ENCODE data around the gene NIPA2.

DNA sequence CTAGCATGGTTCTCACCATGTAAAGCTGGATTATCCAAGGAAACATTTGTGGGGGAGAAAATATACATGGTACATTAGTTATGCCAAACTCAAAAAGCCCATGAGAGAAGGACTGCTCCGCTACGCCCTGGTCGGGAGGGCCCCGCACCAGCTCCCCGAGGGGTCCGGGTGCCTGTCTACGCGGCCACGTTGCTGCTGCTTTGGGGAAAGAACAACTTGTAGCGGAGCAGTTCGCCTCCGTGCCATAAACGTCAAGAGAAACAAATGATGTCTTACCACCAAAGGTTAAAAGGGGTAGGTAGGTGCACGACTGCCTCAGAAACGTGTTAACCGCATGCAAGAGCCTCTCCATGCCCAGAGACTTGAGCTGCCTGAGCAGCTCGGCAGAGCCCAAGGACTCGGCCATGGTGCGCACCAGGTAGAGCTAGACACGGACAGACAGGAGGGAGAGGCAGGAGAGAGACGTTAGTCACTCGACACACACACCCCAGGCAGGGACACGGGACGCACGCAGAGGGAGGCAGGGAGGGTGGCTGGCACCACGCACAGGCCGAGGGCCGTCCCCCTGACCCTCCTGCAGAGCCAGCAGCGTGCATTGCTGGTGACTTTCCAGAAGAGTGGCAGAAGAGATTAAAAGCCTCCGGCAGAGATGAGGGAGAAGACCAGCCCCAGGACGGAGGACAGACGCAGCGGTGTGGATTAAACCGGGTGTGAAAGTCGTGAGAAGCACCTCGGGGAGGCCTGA lies 78.3 kb downstream of the NIPA2 start:
- no peak for TF ChIP-seq CEBPB (IDR thresholded peaks at IDR 0.05; ENCODE audit: borderline replicate concordance, low read depth, low read length)
- TF ChIP-seq, protein P1, sequence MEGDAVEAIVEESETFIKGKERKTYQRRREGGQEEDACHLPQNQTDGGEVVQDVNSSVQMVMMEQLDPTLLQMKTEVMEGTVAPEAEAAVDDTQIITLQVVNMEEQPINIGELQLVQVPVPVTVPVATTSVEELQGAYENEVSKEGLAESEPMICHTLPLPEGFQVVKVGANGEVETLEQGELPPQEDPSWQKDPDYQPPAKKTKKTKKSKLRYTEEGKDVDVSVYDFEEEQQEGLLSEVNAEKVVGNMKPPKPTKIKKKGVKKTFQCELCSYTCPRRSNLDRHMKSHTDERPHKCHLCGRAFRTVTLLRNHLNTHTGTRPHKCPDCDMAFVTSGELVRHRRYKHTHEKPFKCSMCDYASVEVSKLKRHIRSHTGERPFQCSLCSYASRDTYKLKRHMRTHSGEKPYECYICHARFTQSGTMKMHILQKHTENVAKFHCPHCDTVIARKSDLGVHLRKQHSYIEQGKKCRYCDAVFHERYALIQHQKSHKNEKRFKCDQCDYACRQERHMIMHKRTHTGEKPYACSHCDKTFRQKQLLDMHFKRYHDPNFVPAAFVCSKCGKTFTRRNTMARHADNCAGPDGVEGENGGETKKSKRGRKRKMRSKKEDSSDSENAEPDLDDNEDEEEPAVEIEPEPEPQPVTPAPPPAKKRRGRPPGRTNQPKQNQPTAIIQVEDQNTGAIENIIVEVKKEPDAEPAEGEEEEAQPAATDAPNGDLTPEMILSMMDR (CRISPR knock-in tag; IDR thresholded peaks at IDR 0.05), result no peak
- no peak for TF ChIP-seq RAD21 (CRISPR knock-in tag; IDR thresholded peaks at IDR 0.05)
- no peak for TF ChIP-seq CEBPG (CRISPR knock-in tag; IDR thresholded peaks at IDR 0.05)
- no peak for TF ChIP-seq ERF (CRISPR knock-in tag; IDR thresholded peaks at IDR 0.05)
- no peak for TF ChIP-seq NFATC3 (CRISPR knock-in tag; IDR thresholded peaks at IDR 0.05)
- TF ChIP-seq FOXM1 (CRISPR knock-in tag; IDR thresholded peaks at IDR 0.05), result no peak
- TF ChIP-seq, protein P2, sequence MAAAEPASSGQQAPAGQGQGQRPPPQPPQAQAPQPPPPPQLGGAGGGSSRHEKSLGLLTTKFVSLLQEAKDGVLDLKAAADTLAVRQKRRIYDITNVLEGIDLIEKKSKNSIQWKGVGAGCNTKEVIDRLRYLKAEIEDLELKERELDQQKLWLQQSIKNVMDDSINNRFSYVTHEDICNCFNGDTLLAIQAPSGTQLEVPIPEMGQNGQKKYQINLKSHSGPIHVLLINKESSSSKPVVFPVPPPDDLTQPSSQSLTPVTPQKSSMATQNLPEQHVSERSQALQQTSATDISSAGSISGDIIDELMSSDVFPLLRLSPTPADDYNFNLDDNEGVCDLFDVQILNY (CRISPR knock-in tag; conservative IDR thresholded peaks at IDR 0.05), result no peak
